Stimulated activated CD4-positive, alpha-beta T cell treated with anti-CD3 and anti-CD28 coated beads, TNF-alpha, amount 100 ng/mL, for 1 hour (primary cell): ENCODE data around the gene RASSF3.
"Not testable (repeated sequence)": the region's sequence is repeated elsewhere in the genome, so short reads cannot be mapped to it uniquely, and the experiment has no call there.

Source experiments
- DNase-seq, 3 donors: peaks; one replicate each; pipeline ENCODE4 v3.0.0-alpha.2; 2020; ENCODE audit warnings: low read depth in 3 of 3, low spot score in 1 of 3

RASSF3 gene

GRCh38 chr12:64610079-64610659, at the start of gene RASSF3:
RASSF3 (plus strand) TSS chr12:64610495; CDS start chr12:64610633, 138 bp downstream.
- peak; percentile 45 to 60 (median 56) for DNase-seq

GRCh38 chr12:64561302-64562136, 48.8 kb upstream of the RASSF3 start:
- no peak for DNase-seq

DNA sequence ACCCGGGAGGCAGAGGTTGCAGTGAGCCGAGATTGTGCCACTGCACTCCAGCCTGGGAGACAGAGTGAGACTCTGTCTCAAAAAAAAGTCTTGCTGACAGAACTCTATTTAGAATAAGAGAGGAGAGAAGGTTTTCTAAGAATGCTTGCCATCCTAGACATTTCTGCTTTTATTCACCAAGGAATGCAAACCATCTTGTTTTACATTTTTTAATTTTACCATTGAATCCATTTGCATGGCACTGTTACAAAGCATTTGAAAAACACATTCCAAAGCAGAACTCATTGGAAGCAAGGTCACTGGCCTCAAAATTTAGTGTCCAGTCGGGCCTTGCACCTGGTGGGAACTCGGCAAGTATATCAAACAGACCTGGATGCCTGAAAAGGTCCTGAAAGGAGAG, 44.2 kb upstream of the RASSF3 start:
- DNase-seq: no peak

GRCh38 chr12:64566831-64567517, 43.3 kb upstream of the RASSF3 start:
- no peak for DNase-seq

GRCh38 chr12:64567570-64567969, 42.7 kb upstream of the RASSF3 start:
- DNase-seq: no peak

DNA sequence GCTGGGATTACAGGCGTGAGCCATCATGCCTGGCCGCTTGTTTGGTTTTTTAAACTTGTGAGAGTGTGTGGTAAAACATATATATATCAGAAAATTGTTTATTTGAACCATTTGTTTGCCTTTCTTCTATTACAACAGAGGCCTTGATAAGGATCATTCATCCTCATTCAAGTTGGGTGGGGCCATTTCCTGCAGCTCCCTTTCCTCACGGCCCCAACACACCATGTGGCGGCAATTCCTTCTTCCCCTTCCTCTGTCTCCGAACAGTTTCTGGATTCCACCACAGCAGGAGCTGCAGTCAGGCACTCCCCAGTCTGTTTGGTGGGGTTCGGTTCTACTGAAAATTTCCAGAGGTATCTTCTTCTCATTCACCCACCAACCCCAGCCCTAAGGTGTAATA, 42.0 kb upstream of the RASSF3 start:
- no peak for DNase-seq

- DNase-seq: no peak
These were observed 40.2 kb upstream of the RASSF3 start for GRCh38 chr12:64569923-64570691.

DNA sequence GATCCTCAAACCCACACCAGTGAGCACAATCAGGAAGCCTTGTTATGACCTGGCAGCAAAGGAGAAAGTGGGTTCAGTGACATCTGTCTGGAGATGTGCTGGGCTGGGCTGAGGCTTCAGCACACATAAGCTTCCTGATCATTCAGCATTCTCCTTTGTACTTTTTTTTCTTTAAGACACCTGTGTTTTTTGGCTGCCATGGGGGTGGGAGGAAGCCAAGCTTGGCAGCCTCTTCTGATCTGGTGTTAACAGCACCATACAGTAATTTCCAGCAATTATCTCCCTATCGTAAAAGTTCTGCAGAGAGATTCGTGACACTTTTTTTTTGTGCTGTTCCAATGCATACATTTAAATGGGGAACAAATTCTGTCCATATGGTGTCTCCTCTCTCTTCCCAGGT, 38.9 kb upstream of the RASSF3 start:
- no peak for DNase-seq

GRCh38 chr12:64572241-64572640, 38.1 kb upstream of the RASSF3 start:
- DNase-seq: no peak

DNA sequence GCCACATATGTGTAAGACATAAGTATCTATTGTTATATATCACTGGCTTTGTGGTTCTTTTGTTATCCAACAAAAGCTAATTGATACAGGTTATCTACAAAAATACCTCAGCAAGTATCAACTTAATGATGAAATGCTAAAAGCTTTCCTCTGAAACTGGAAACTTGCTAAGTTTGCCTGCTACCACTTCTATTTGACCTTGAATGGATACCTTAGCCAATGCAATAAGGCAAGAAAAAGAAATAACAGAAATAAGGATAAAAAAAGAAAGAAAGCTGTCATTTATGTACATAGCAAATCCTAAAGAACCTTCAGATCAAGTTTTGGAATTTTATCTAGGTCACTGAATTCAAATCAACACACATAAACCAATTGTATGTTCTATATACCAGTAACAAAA, 35.5 kb upstream of the RASSF3 start:
- DNase-seq: no peak

- no peak for DNase-seq
These were observed 33.2 kb upstream of the RASSF3 start for GRCh38 chr12:64577046-64577445.

DNA sequence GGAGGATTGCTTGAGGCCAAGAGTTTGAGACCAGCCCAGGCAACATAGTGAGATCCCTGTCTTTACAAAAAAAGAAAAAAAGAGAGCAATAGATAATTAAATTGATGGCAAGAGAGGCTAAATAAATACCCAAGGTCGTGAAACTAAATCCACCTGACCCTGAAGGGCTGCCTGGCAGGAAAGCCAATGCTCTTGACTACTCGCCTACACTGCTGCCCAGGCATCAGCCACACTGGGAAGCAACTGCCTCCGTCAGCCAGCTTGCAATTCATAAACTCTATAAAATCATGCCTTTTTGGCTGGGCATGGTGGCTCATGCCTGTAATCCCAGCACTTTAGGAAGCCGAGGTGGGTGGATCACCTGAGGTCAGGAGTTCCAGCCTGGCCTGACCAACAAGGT, 31.7 kb upstream of the RASSF3 start:
- no peak for DNase-seq

- no peak for DNase-seq
These were observed 29.6 kb upstream of the RASSF3 start for GRCh38 chr12:64580681-64581080.

DNA sequence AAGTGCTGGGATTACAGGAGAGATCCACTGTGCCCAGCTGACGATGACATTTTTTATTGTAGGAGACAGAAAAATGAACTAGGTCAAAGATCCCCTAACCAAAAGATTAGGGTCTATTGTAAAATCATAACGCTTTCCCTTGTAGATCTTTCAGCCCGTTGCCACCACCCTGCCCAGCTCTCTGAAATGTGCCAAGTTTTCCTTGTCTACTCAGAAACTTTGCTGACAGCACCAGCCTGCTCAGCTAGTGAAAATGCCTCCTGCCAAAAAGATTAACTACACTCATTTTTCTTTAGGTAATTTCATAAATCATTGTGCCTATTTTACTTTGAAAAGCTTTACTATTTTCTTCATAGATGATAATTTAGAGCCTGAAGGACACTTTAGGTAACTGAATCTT, 28.2 kb upstream of the RASSF3 start:
- no peak for DNase-seq

GRCh38 chr12:64582862-64583261, 27.4 kb upstream of the RASSF3 start:
- no peak for DNase-seq

DNA sequence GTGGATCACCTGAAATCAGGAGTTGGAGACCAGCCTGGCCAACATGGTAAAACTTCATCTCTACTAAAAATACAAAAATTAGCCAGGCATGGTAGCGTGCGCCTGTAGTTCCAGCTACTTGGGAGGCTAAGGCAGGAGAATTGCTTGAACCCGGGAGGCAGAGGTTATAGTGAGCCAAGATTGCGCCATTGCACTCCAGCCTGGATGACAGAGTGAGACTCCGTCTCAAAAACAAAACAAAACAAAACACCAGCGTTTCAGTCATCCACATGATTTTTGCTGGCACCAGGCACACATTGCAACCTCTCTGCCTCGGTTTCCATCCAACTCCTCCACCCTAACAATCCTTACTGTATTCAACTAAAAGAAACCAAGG, 26.9 kb upstream of the RASSF3 start:
- DNase-seq: not testable (repeated sequence)

DNA sequence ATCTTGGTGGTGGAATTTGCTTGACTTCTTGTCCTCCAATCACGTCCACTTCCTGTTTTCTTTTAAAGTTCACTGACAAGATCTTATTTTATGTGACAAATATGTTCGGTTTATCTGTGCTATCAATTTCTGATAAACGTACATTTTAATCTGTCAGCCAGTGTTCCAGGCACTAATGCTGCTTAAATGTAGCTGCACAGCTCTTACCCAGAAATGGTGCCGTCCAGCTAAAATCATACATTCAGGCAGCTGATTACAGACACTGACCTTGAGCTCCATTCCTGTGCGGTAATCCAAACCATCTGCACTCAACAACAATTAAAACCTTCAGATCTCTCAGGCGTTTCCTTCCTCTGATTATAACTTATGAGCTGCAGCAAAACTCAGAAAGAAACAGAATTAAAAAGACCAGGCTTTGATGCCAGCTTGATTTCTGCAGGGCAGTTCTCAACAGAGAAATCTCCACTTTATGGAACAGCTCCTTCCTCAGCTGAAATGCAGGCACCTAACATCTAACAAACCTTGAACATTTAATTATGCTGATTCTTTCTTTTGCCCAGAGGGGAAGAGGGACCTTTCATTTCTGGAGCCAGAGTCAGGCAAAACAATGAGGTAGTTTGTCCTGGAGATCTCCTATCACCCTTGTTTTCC, 26.4 kb upstream of the RASSF3 start:
- no peak for DNase-seq

- DNase-seq: no peak
These were observed 25.2 kb upstream of the RASSF3 start for GRCh38 chr12:64585104-64585503.

DNA sequence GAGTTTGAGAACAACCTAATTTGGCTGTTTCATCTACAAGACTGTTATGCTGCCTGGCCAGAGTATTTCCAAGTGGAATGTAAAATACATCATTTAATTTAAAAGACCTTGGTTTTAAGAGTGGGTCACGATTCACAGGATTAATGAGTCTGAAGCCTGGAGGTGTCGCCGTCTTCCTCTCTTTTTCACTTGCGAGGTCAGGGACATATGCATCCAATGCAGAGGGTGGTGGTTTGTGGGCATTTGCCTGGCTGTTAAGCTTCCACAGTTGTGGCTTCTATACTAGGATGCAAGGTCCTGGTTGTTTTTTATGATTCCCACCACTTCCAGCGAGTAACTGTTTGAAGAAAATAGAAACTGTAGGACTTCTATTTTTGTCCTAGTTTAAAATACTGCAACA, 22.8 kb upstream of the RASSF3 start:
- DNase-seq: no peak

GRCh38 chr12:64590183-64590582, 20.1 kb upstream of the RASSF3 start:
- DNase-seq: no peak
